GM19239 (cell line): ENCODE results near the gene NSMCE1.
"Not testable (repeated sequence)": the region's sequence is repeated elsewhere in the genome, so short reads cannot be mapped to it uniquely, and the experiment has no call there.

ENCODE experiments used
- DNase-seq: peaks from one replicate; pipeline ENCODE4 v3.0.0; 2011; ENCODE audit warnings: low spot score; ENCODE audit not compliant: insufficient read length
- FAIRE-seq: peaks from 2 replicates; lab custom pipeline; 2011; peaks lifted over from hg19 to GRCh38; lab: Jason Lieb, UNC

Gene NSMCE1

GRCh38 chr16:27303256-27304100 is 34.9 kb upstream of the NSMCE1 start:
- DNase-seq, result no peak
- FAIRE-seq, result no peak

- DNase-seq (no peak), FAIRE-seq (no peak)
Observed at GRCh38 chr16:27302126-27302525, 33.6 kb upstream of the NSMCE1 start.

DNA sequence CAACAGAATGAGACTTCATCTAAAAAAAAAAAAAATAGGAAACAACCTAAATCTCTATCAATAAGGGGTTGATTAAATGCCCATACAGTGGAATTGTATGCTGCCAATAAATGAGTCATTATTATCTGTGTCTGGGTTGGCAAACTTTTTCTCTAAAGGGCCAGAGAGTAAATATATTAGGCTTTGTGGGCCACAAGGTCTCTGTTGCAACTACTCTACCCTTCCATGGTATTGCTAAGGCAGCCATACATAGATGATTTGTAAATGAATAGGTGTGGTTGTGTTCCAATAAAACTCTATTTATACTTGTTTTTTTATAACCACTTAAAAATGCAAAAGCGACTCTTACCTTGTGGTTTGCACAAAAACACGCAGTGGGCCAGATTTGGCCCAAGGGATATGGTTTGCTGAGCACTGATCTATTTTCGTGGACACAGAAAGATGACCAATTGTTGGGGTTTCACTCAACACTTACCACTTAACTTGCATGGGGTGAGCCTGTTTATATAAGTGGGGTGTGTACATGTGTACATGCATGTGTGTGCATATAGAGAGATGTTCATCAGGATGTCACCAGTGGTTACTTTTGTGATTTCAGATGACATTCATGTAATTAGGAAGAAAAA is 32.8 kb upstream of the NSMCE1 start:
- no peak for DNase-seq
- FAIRE-seq, result peak; percentile 68

GRCh38 chr16:27298132-27298531 is 29.6 kb upstream of the NSMCE1 start:
- DNase-seq, result no peak
- FAIRE-seq, result no peak

DNA sequence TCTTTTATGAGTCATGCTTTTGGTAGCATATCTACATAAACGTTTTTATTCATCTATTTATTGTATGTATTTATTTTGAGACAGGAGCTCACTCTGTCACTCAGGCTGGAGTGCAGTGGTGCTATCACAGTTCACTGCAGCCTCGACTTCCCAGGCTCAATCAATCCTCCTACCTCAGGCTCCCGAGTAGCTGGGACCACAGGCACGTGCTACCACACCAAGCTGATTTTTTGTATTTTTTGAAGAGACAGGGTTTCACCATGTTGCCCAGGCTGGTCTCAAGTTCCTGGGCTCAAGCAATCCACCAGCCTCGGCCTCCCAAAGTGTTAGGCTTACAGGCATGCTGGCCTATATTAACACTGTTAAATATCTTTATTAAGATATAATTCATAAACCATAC is 24.8 kb upstream of the NSMCE1 start:
- FAIRE-seq, result no peak
- no peak for DNase-seq

DNA sequence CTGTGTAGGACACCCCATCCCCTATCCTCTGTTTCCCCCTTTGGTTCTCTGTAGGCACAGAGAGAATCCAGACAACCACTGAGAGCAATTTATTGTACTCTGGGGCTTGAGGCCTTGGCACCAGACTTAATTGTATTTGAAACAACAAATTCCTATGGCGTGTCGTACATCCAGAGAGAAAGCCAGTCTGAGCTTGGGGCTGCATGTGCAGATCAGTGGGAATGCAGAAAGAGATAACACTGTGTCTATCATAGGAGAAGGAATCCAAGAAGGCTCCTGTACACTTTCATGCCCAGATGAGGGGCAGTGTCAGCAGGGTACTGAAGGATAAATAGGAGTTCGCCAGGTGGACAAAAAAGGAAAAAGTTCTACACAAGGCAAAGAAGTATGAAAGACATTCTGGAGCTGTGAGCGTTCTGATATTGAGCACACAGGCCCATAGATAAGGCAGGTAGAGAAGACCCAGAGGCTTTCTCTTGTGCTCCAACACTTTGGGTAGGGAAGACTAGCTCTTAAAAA is 23.2 kb upstream of the NSMCE1 start:
- DNase-seq (no peak), FAIRE-seq (no peak)

GRCh38 chr16:27291106-27291505 is 22.5 kb upstream of the NSMCE1 start:
- DNase-seq, result no peak
- FAIRE-seq, result no peak

- FAIRE-seq (no peak), DNase-seq (no peak)
Observed at GRCh38 chr16:27290562-27290961, 22.0 kb upstream of the NSMCE1 start.

- no peak for FAIRE-seq
- no peak for DNase-seq
Observed at GRCh38 chr16:27289669-27290068, 21.1 kb upstream of the NSMCE1 start.

DNA sequence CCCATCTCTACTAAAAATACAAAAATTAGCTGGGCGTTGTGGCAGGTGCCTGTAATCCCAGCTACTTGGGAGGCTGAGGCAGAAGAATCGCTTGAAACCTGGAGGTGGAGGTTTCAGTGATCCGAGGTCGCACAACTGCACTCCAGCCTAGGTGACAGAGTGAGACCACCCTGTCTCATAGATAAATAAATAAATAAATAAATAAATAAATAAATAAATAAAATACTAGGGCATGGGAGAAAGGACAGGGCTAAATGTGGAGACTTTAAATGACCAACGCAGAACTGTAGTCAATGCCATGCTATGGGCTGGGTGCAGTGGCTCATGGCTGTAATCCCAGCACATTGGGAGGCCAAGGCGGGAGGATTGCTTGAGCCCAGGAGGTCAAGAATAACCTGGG is 19.7 kb upstream of the NSMCE1 start:
- not testable (repeated sequence) for DNase-seq, FAIRE-seq

DNA sequence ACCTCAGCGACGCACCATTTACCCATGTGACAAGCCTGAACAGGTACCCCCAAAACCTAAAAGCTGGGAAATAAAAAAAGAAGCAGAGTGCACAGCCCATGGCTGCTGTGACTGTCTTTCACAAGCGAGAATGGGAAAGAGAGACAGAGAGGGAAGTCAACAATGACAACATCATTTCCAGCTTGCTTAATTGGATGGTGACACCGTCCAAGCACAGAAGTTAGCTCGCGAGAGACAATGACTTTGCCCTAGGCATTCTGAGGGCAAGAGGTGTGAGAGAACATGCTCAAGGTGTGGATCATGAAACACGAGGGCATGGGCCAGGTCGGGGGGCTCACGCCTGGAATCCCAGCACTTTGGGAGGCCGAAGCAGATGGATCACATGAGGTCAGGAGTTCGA is 19.3 kb upstream of the NSMCE1 start:
- DNase-seq, result no peak
- no peak for FAIRE-seq

- no peak for DNase-seq
Observed at GRCh38 chr16:27287051-27287811, 18.7 kb upstream of the NSMCE1 start.

DNA sequence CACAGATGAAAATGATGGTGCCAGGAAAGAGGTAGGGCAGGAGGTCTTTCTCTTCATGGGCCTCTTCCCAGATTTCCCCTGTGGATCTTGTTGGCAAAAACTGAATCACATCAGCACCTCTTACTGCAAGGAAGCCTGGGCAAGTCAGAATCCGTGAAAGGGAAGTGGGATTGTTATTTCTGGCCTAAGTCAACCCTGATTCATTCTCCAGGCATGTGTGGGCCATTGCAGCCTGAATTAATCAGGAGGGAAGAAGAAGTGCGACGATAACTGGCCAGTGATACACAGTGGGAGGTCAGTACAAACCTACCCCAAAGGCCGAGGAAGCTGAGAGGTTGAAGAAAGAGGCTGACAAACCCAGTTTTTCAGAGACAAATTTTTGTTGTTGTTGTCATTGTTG is 17.9 kb upstream of the NSMCE1 start:
- no peak for DNase-seq
- FAIRE-seq, result no peak

More at GRCh38 chr16:27287051-27287811, 18.7 kb upstream of the NSMCE1 start:
- FAIRE-seq, result no peak

DNA sequence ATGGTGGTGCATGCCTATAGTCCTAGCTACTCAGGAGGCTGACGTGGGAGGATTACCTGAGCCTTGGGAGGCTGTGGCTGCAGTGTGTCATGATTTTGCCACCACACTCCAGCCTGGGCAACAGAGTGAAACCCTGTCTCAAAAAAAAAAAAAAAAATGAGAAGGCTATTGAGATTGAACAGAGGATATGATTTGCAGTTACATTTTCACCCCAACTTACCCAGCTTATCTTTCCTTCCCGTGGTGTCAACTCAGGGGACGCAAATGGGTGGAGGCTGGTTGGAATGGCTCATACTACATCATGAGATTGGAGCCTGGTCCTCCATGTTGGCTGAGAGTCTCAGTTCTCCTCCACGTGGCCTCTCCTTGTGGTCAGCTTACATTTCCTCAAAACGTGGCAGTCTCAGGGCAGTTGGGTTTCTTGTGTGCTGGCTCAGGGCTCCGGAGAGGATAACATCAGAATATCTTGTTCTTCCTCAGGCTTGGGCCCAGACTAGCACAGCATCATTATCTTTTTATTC is 17.2 kb upstream of the NSMCE1 start:
- FAIRE-seq (no peak), DNase-seq (no peak)

DNA sequence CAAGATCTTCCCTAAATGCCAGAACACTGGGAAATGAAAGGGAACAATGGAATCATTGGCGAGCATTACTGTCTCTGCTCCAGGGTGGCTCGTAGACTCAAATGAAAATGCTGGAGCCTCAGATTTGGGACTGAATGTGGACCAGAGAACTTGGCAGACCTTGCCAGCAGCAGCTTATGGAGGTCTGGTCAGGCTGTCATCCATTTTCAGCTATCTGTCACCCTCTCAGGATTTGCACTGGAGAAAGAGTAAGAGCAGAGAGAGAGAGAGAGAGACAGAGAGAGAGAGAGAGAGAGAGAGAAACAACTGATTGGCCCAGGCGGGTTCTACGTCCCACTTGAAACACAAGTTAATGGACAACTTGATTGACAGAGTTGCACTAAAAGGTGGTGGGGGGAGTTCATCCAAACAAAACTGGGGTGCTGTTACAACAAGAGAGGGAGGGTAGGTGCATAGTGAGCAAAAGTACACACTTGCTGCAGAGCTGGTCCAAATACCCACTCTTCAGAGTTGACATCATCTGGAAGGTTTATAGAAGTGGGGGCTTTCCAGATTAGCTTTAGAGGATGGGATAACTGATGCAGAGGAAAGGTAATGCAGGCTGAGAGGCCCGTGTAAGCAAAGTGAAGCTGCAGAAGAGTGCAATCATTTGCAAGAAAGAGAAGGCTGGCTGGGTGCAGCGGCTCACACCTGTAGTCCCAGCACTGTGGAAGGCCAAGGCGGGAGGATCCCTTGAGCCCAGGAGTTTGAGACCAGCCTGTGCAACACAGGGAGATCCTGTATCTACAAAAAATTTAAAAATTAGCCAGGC is 16.5 kb upstream of the NSMCE1 start:
- DNase-seq (no peak), FAIRE-seq (no peak)

GRCh38 chr16:27281243-27281642 is 12.7 kb upstream of the NSMCE1 start:
- no peak for DNase-seq
- FAIRE-seq, result no peak

DNA sequence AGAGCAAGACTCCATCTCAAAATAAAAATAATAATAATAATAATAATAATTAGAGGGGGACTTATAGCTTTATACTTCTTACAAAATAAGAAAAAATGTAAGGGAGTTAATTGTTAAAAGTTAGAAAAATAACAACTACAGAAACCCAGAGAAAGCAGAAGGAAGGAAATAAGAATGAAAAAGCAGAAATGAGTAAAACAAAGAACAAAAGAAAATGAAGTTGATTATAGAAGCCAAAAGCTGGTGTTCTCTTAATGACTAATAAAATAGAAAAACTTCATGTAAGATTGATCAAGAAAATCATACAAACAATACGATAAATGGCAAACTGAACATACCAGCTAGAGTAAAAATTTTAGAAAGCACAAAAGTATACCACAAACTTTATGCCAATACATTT is 6.8 kb upstream of the NSMCE1 start:
- FAIRE-seq (no peak), DNase-seq (no peak)

DNA sequence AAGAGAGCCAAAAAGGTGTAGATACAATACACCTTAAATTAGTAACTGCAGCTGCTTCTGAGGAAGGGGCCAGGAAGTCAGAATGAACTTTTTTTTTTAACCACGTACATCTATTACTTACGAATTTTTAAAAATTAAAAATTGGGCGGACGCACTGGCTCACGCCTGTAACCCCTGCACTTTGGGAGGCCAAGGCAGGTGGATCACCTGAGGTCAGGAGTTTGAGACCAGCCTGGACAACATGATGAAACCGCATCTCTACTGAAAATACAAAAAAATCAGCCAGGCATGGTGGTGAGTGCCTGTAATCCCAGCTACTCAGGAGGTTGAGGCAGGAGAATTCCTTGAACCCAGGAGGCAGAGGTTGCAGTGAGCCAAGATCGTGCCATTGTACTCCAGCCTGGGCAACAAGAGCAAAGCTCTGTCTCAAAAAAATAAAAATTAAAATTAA is 5.9 kb upstream of the NSMCE1 start:
- DNase-seq, result not testable (repeated sequence)
- peak; percentile 33 for FAIRE-seq

DNA sequence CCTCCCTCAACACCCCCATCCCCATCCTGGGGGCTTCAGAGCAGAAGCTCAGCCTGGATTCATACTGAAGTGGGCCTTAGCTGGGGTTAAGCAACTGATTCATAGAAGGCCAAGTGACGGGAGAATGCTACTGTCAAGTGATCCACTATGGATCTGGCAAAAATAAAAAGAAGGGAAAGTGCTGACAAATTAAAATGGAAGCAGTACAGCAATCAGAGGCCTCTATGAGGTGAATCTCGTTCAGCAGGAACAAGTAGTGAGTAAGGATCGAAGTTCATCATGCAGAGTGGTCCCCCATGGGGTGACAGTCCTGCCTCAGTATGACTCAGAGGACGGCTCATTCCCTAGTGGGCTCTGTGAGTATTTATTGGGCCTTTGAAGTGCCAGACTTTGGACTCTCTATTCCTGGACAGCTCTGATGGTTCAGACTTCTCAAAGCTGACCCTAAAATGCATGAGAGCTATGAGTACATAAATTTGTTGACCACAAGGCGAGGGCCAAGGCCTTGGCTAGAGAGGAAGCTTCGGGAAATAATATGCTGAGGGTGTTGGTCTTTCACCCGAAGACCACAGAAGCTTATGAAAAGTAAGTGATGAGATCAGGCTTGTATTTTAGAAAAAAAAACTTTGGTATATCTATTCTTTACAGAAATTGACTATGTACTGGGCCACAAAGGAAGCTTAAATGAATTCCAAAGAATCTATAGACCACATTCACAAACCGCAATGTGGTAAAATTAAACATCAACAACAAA is 5.3 kb upstream of the NSMCE1 start:
- DNase-seq (no peak), FAIRE-seq (peak; percentile 59)
